GM21515 (cell line): ENCODE data around the gene CFAP58.
"Not testable (repeated sequence)": the region's sequence is repeated elsewhere in the genome, so short reads cannot be mapped to it uniquely, and the experiment has no call there.

ENCODE experiments used
- ATAC-seq: cut with Tn5 transposase; IDR thresholded peaks from one replicate; pipeline ENCODE4 v1.9.1; 2021; ENCODE audit not compliant: unreplicated experiment

Gene CFAP58

GRCh38 chr10:104430360-104430759 is 76.7 kb downstream of the CFAP58 start:
- no peak for ATAC-seq

- no peak for ATAC-seq
These were observed 80.0 kb downstream of the CFAP58 start for GRCh38 chr10:104433669-104434068.

- ATAC-seq: no peak
These were observed 81.0 kb downstream of the CFAP58 start for GRCh38 chr10:104434601-104435000.

DNA sequence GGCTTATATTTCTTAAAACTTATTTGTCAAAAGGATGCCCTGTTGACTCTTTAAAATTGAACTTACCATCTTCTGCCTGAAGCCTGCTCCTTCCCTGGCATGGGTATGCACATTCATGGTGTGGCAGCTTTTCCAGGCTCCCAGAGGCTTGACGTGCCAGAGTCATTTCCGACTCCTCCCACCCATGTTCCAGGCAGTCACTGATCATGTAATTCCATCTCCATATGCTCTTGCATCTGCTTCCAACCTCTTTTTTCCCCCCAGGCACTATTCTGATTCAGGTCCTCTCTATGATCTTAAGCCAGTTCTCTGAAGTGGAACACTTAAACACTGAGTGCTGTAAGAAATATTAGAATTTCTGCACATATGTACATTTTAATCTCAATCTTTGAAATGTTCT is 82.2 kb downstream of the CFAP58 start:
- no peak for ATAC-seq

DNA sequence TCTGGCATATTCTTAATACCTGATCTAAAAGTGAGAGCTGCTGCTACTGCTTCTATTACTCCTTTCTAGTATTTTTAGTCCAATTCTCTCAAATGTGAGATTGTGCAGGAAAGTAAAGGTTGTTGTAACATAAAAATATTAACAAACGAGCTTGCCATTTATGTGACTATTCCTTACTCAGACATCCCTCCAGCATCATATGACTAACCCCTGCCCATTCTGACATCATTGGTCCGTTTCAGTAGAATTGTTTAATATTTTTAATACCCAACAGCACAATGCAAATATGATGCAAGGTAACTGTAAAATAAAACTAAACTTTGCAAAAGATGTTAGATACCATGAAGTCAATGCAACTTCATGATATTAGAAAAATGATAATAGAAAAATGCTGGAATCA is 83.6 kb downstream of the CFAP58 start:
- no peak for ATAC-seq

GRCh38 chr10:104440221-104440620 is 86.6 kb downstream of the CFAP58 start:
- no peak for ATAC-seq

DNA sequence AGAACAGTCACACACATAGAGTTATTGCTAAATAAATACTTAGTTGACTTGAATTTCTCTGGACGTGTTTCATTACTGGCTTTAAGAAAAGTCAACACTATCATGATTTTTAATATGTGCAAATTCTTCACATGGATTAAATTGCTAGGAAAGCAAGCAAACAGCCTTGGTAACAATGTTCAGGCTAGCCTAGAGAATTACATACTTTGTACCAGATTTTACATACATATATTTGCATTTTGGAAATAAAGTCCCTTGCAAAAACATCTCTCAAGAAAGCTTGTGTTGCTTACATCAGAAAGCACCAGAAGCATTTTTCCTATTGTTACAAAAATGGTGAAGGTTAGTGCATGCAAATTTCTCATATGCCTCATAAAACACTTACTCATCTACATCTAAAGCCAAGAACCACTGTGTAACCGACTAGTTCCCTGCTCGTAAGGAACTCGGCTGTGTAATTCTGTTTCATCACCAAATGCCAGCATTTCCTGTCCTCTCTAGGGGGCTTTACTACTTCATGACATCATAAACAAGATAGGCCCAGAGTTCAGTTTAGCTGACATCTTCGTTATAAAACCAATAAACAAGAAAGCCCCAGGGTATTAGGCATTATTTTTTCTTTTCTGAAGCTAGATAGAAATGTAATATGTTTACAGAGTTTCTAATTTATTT is 87.8 kb downstream of the CFAP58 start:
- ATAC-seq: no peak

GRCh38 chr10:104445359-104445758 is 91.7 kb downstream of the CFAP58 start:
- ATAC-seq: no peak

- ATAC-seq: no peak
These were observed 92.5 kb downstream of the CFAP58 start for GRCh38 chr10:104446151-104446550.

DNA sequence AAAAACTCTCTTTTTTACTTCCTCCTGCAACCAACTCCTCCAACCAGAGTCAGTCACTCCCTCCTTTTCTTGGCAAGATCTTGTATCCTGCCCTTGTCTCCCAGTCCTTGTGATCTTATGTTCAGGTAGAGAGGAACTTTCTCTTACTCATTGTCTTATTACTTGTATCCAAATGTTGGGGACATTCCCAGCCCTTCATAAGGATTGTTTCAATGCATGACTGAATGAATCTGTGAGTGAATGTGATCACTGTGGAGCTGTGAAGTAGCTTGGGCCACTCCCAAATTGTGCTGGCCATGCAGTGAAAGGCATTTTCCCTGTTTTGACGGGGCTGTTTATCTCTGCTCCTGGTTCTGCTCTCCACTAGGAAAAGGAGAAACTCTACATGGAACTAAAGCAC is 93.7 kb downstream of the CFAP58 start:
- ATAC-seq: no peak

GRCh38 chr10:104447906-104448305 is 94.3 kb downstream of the CFAP58 start:
- no peak for ATAC-seq

DNA sequence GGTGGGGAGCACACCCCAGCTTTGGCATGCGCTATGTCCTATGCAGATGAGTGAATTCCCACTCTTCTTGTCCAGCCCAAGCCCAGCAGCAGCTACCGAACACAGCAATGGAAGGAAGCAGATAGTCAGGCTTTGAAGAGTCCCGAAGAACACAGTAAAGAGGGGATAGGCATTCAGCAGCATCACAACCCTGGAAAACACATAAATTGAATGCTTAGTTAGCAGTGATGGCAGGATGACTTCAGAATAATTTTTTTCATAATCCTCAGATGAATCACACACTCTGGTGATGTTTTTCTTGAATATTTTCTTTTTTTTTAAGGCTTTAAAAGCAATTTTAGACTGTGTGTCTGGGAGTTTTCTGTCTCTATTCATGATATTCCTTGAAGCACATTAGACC is 95.8 kb downstream of the CFAP58 start:
- no peak for ATAC-seq

DNA sequence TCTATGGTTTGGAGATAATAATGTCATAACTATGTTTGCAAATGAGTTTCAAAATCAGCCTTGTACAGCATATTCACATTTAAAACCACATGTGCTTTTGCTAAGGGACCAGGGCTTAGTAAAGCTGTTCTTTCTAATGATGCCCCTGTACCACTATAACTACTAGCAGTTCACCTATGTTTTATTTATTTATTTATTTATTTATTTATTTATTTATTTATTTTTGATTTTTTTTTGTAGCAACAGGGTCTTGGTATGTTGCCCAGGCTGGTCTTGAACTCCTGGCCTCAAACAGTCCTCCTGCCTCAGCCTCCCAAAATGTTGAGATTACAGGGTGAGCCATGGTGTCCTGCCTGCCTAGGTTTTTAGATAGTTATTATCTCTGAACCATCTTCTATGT is 96.9 kb downstream of the CFAP58 start:
- no peak for ATAC-seq

DNA sequence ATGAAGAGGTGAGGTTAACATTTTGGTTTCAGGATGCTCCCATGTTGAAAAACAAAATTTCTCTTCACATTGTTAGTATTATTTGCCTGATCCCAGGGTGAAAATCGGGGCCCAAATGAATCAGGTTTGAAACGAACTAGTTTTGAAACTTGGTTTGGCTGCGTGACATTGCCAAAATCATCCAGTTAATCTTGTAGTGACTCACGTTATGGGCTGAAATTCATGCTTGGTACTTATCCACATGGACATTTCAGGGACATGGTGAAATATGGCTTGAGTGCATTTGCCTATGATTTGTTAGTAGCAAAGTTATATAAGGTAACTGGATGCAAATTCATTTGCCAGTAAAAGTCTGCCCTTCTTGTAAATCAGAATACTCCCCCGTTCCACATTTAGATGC is 97.3 kb downstream of the CFAP58 start:
- no peak for ATAC-seq

DNA sequence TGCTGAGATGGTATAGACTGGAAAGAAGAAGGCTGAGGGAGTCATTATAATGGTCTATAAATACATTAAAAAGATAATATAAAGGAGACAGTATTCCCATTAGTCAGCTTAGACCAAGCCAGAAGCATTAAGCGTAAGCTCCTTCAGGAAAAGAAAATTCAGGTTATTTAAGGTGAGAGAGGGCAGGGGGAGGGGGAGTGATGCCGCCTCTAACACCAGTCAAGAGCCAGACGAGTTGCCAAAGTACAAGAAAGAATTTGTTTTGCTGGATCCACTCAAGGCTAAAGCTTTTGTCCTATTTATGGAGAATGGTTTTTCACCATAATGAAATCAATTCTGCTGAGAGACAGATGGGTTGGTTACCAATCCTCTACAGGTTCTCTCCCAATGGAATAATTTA is 99.3 kb downstream of the CFAP58 start:
- ATAC-seq: no peak

DNA sequence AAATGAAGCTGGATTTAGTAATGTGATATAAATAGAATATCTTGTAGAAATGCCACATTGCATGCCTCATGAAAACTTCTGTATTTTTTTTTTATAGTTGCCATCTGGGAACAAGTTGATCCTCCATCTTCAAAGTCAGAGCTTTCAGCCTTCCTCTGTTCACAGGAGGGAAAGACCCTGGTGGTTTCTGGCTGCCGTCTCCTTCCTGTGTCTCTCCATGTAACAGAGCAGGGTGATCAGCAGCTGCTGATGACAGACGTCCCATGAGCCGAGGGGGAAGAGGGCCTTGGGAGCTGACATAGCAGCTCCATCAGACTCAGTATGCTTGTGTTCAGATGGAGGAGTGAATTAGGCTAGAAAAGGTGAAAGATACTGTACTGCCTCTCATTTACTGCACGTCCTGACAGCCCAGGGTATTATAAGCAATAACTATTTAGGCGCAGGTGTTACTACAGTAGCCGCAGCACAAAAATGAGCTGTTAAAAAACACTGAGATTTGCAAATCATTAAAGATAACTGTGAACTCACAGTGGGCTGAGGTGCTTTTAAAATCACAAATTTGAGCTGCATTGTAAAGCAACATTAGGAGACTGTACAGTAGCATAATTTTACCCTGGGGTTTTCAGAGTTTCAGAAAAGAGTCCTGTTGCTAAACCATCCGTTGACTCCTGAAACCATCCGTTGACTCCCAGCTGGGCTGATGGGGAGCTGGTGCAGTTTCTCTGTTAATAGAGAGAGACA is 103.3 kb downstream of the CFAP58 start:
- ATAC-seq: no peak

- no peak for ATAC-seq
These were observed 103.9 kb downstream of the CFAP58 start for GRCh38 chr10:104457543-104457828.

GRCh38 chr10:104465575-104465974 is 111.9 kb downstream of the CFAP58 start:
- not testable (repeated sequence) for ATAC-seq

GRCh38 chr10:104468818-104469217 is 115.2 kb downstream of the CFAP58 start:
- not testable (repeated sequence) for ATAC-seq

DNA sequence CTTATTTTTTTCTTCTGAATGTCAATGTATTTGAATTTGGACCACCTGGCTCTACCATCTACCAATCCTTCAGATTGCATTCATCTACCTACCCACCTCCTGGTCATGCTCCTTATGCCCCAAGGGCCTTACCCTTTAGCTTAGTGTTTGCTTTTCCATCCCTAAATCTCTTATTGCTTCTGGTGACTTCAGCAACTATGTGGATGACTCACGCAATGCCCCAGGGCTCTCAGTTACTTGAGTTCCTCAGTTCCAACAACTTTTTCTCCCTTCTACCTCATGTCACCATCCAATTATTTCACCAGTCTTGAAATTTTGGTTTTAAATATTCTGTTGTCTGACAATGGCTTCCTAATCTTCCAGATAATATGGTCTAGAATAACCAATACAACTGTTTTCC is 118.9 kb downstream of the CFAP58 start:
- no peak for ATAC-seq

GRCh38 chr10:104472957-104473745 is 119.5 kb downstream of the CFAP58 start:
- no peak for ATAC-seq

DNA sequence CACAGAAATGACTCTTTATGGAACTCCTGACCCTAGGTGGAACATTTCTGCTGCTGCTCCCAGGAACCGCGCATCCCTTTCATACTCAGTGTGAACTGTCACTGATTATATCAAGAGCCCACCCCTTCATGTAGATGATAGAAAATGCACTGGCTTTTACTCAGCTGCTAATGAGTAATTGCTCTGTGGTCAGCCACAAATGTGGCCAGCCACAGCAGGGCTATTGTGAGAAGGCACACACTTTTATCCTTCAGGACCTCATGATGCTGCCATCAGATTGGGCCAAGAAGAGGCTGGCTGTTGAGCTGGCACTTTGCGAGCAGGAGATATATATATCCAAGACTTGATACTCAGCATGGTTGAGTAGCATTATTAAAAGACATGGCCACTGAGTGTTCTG is 124.7 kb downstream of the CFAP58 start:
- no peak for ATAC-seq
